Adrenal gland (tissue), 12 donors: ENCODE data around the gene MAP4K3. TPM values are rescaled to one million over a fixed set of nuclear protein-coding genes. Genes with fewer than 3 reads are reported as not detected.

Source experiments
- DNase-seq, 7 donors: peaks; one replicate each; pipeline ENCODE4 v3.0.0-alpha.2; 2019 to 2020
- H3K27ac ChIP-seq, 5 donors: fragments of 200-600 bp; sonication (generic) in 4 of 5; 1 replicate in 3 of 5; 2 replicates in 2 of 5; pipeline versions ENCODE4 v1.5.1 to v1.8.0; 2016 to 2020; ENCODE audit warnings: mild to moderate bottlenecking in 1 of 5
- H3K27me3 ChIP-seq: fragments of 200-600 bp; 2 replicates; pipeline ENCODE4 v1.8.0; 2021
- H3K36me3 ChIP-seq, 2 donors: fragments of 200-600 bp; replicated peaks in 1 of 2; 1 replicate in 1 of 2; 2 replicates in 1 of 2; pipeline versions ENCODE4 v1.5.1 to v1.8.0; 2018 to 2022
- H3K4me1 ChIP-seq, 2 donors: fragments of 200-600 bp; replicated peaks in 1 of 2; 1 replicate in 1 of 2; 2 replicates in 1 of 2; pipeline versions ENCODE4 v1.5.1 to v1.8.0; 2018 to 2021
- H3K4me3 ChIP-seq, 4 donors: fragments of 200-600 bp; sonication (generic) in 3 of 4; one replicate each; pipeline ENCODE4 v1.5.1; 2016 to 2018
- H3K9me3 ChIP-seq, 3 donors: fragments of 200-600 bp; sonication (generic) in 1 of 3; replicated peaks in 1 of 3; 1 replicate in 2 of 3; 2 replicates in 1 of 3; pipeline versions ENCODE4 v1.5.1 to v1.8.0; 2016 to 2021
- POLR2A ChIP-seq, 2 donors: fragments of 450-650 bp; IDR thresholded peaks; one replicate each; pipeline ENCODE4 v1.6.1; 2017; ENCODE audit warnings: antibody characterized with exemption in 2 of 2, mild to moderate bottlenecking in 2 of 2, moderate library complexity in 1 of 2
- WGBS, 4 donors: extraction: QIAGEN DNeasy Blood & Tissue Kit in 2 of 4; methylation state at CpG; one replicate each; pipeline versions ENCODE4 v1.1.5 to v1.1.7; 2013 to 2017; 5-methylcytosine and 5-hydroxymethylcytosine counted together
- intact Hi-C, 2 donors: fragments of 100-400 bp; cut with DNase I; formaldehyde crosslinking; loops; one replicate each; pipeline versions ENCODE4 v1.14.1 to v1.15.0; 2022 to 2023
- polyA plus RNA-seq, 3 donors: library from polyadenylated mRNA; stranded (reverse); fragments of 200-250 nt in 2 of 3; fragments of 350-450 nt in 1 of 3; fragmentation: Illumina TruSeq in 1 of 3; extraction: RNeasy Lipid Tissue Mini Kit (QIAGEN cat#74804) in 1 of 3; gene quantifications; one replicate each; pipeline ENCODE4 v1.2.3, GENCODE V29; 2013 to 2014
- total RNA-seq, 9 donors: library from RNA; depleted of rRNA in 4 of 9; stranded (reverse); fragments of >200 nt in 4 of 9; fragments of 120-200 nt in 1 of 9; fragmentation: NEBNext Ultra II Directional in 1 of 9; extraction: Animal tissue kit (Norgen Biotek cat#: 25700) in 1 of 9; gene quantifications; one replicate each; pipeline versions ENCODE4 v1.1.0 to v1.2.4, GENCODE V29; 2013 to 2023
- TF ChIP-seq, protein P1 (sequence below), 6 experiments: fragments of 450-650 bp in 4 of 6; fragments of 200-600 bp in 2 of 6; sonication (generic) in 1 of 6; IDR thresholded peaks; 1 replicate in 5 of 6; 2 replicates in 1 of 6; pipeline versions ENCODE4 v1.5.1 to v1.8.0; 2016 to 2021; ENCODE audit warnings: antibody characterized with exemption in 6 of 6, mild to moderate bottlenecking in 2 of 6, moderate library complexity in 1 of 6
- donor health status: healthy with polysubstance abuse.
- donor health status: Bipolar disorder and iron deficiency.
- donor health status: DM: yes; HTN: yes; CAD: no.
- donor health status: DM: no; HTN: no; CAD: no.
- donor health status: DM: no; HTN: no; CAD: no.
- donor health status: DM: yes; HTN: yes; CAD: no.

MAP4K3 gene
- total and polyA plus RNA-seq, 12 donors, result 15.4 to 79.7 (median 38.8) TPM

DNA sequence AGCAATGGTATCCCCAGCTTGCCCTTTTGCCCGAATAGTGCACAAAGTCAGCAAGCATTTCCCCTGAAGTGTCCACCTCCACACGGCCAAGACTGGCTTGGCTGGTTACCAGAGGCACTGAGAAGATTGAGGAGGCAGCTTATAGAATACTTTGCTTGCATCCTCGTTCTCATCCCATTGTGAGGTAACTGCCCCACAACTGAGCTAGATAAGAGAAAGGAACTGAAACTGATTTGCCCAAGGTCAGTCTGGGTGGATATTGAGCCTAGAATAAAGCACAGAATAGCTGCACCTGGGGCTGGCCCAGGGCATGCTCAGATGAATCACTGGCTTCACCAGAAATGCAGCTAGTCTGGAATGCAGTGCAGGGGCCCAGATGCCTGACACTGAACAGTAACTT, 32.7 kb upstream of the MAP4K3 start:
- H3K27ac ChIP-seq, result peak overlapping the region in 3 of 5 donors; percentile 55 to 81 (median 62)
- no peak overlapping the region for H3K4me3 ChIP-seq
- H3K4me1 ChIP-seq, result peaks cover 18 to 28% of the 10 kb centered on the region in 2 donors
- H3K9me3 ChIP-seq, result no peaks in the 10 kb centered on the region
- WGBS, 4 donors, result 6 to 19% (median 7%) methylated on average over 3 of the region's 3 CpGs
- no peaks in the 10 kb centered on the region for H3K36me3 ChIP-seq
- no peak for TF ChIP-seq POLR2A (IDR thresholded peaks at IDR 0.05)
- TF ChIP-seq, protein P1, sequence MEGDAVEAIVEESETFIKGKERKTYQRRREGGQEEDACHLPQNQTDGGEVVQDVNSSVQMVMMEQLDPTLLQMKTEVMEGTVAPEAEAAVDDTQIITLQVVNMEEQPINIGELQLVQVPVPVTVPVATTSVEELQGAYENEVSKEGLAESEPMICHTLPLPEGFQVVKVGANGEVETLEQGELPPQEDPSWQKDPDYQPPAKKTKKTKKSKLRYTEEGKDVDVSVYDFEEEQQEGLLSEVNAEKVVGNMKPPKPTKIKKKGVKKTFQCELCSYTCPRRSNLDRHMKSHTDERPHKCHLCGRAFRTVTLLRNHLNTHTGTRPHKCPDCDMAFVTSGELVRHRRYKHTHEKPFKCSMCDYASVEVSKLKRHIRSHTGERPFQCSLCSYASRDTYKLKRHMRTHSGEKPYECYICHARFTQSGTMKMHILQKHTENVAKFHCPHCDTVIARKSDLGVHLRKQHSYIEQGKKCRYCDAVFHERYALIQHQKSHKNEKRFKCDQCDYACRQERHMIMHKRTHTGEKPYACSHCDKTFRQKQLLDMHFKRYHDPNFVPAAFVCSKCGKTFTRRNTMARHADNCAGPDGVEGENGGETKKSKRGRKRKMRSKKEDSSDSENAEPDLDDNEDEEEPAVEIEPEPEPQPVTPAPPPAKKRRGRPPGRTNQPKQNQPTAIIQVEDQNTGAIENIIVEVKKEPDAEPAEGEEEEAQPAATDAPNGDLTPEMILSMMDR (IDR thresholded peaks at IDR 0.05), result no peak
- intact Hi-C loops, result no loop called here
- H3K27me3 ChIP-seq, result no peaks in the 10 kb centered on the region
- peak; percentile 37 to 78 (median 65) for DNase-seq

DNA sequence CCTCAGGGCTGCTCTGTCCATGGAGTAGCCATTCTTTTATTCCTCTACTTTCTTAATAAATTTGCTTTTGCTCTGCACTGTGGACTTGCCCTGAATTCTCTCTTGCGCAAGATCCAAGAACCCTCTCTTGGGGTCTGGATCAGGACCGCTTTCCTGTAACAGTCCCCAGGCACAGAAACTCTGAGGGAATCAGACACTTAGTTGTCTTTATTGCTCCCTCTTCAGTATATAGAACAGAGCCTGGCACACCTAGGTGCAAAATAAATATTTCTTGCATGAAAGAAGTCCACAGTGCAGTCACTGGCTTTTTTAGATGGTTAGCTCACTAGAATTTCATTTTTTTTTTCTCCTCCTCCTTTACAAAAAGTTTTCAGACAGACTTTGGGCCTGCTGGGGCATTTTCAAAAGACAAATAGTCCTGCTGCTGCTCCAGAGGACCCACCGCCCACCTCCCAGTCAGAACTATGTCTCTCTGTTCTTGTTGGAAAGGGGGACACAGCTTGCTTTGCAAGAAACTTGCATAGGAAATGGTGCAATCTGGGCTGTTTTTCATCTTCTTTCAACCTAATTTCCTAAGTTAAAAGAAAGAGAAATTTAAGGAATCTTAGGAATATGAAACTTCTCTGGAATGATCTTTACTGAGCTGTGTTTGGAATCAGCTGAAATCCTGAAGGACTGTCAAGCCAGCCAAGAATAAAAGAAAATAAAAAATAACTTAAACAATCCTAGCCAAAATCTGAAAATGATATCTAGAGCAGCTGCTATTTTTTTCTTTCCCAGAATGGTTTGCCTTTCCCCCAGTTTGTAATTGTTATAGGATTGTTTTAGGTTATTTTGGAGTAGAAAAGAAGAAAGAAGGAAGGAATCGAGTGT, 31.7 kb upstream of the MAP4K3 start:
- TF ChIP-seq, protein P1 (IDR thresholded peaks at IDR 0.05), result no peak
- TF ChIP-seq POLR2A (IDR thresholded peaks at IDR 0.05), result no peak
- Histone ChIP-seq H3K4me1 (peaks cover 18 to 28% of the 10 kb centered on the region in 2 donors), H3K27me3 (no peaks in the 10 kb centered on the region), H3K27ac (peak overlapping the region in 4 of 5 donors; percentile 35 to 81 (median 64)), H3K9me3 (no peaks in the 10 kb centered on the region), H3K4me3 (no peak overlapping the region), H3K36me3 (no peaks in the 10 kb centered on the region)
- intact Hi-C loops, result no loop called here
- no peak for DNase-seq
- 73 to 81% (median 78%) methylated on average over 4 of the region's 4 CpGs for WGBS, 4 donors

DNA sequence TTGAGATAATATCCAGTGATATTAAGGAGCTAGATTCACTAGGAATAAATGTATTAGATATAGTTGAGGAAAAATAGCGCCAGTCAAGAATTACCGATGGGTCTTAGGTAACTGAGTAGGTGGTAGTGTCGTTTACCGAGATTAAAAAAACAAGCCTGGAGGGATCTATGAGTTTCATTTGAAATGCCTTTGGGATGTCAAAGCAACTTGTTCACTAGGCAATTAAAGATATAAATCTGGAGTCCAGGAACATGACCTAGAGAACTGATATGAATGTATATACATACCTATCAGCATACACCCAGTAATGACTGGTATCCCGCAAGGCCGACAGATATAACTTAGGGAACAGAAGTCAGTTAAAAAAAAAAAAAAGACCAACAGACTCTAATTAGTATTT, 29.2 kb upstream of the MAP4K3 start:
- no peak for DNase-seq
- TF ChIP-seq, protein P1 (IDR thresholded peaks at IDR 0.05), result no peak
- no peak for TF ChIP-seq POLR2A (IDR thresholded peaks at IDR 0.05)
- intact Hi-C loops, result no loop called here
- 97 to 100% (median 98%) methylated on average over 6 of the region's 6 CpGs for WGBS, 4 donors
- Histone ChIP-seq H3K36me3 (no peaks in the 10 kb centered on the region), H3K27ac (no peak overlapping the region), H3K4me3 (no peak overlapping the region), H3K27me3 (no peaks in the 10 kb centered on the region), H3K4me1 (peaks cover 18 to 28% of the 10 kb centered on the region in 2 donors), H3K9me3 (no peaks in the 10 kb centered on the region)

DNA sequence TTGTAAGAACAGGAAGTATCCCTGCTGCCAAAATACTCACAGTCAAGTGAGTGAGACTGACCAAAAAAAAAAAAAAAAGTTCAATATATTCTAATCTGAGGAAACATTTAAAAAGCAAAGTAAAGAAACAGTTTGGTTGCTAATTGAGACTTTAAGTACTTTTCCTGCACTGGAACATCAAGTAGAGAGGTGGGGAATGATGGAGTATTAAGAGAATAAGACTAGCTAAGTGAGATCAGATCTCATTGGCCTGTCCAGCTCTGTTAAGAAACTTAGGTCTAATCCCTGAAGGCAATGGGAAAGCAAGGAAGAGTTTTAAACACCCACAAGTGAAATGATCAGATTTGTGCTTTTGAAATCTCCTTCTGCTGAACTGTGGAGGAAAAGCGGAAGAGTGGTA, 27.8 kb upstream of the MAP4K3 start:
- Histone ChIP-seq H3K4me1 (peaks cover 15 to 23% of the 10 kb centered on the region in 2 donors), H3K36me3 (no peaks in the 10 kb centered on the region), H3K4me3 (no peak overlapping the region), H3K27ac (peak overlapping the region in 1 of 5 donors; percentile 7), H3K27me3 (no peaks in the 10 kb centered on the region), H3K9me3 (no peaks in the 10 kb centered on the region)
- TF ChIP-seq, protein P1 (IDR thresholded peaks at IDR 0.05), result no peak
- DNase-seq, result no peak
- intact Hi-C loops, result no loop called here
- 19 to 48% (median 37%) methylated on average over 1 of the region's 1 CpG for whole genome bisulfite sequencing, 4 donors
